Stimulated activated CD4-positive, alpha-beta T cell treated with anti-CD3 and anti-CD28 coated beads, Interleukin-4, amount 100 ng/mL, for 1 hour (primary cell): ENCODE results near the gene CALD1.

ENCODE experiments used
- DNase-seq: peaks from one replicate; pipeline ENCODE4 v3.0.0-alpha.2; 2020

CALD1 gene

DNA sequence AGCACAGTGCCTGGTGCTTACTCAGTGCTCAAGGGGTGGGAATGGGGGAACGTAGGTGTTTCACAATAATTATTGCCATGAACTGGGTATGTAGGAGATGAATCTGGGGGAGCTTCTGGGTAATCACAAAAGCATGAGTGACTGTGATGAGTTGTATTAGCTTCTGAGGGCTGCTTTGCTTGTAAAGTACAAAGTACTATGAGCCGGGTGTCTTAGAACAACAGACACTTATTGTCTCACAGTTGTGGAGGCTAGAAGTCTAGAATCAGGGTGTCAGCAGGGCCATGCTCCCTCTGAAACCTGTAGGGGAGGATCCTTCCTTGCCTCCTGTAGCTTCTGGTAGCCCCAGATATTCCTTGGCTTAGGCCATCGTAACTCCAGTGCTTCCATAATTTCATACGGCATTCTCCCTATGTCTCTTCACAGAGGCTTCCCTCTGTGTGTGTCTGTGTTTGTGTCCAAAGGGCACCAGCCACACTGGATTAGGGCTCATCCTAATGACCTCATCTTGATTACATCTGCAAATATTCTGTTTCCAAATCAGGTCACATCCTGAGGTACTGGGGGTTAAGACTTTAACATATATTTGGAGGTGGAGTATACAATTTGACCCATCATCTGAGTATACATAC is 122.1 kb downstream of the CALD1 start:
- DNase-seq = no peak

DNA sequence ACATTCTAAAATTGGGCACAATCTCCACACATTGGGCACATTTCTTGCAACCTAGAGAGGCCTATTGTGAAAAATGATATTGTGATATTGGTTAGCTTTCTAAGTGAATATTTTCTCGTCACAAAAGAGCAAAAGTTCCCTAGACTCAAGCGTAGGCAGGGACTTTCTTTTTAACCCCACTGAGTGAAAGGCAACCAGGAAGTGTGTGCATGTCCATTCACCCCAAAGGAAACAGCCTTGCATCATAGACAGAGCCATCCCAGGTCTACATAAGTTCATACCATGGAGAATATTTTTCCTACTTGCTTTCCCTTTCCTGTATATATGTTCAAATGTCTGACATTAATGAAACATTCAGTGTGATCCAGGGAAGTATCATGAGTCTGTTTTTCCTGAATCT is 122.6 kb downstream of the CALD1 start:
- DNase-seq = no peak

DNA sequence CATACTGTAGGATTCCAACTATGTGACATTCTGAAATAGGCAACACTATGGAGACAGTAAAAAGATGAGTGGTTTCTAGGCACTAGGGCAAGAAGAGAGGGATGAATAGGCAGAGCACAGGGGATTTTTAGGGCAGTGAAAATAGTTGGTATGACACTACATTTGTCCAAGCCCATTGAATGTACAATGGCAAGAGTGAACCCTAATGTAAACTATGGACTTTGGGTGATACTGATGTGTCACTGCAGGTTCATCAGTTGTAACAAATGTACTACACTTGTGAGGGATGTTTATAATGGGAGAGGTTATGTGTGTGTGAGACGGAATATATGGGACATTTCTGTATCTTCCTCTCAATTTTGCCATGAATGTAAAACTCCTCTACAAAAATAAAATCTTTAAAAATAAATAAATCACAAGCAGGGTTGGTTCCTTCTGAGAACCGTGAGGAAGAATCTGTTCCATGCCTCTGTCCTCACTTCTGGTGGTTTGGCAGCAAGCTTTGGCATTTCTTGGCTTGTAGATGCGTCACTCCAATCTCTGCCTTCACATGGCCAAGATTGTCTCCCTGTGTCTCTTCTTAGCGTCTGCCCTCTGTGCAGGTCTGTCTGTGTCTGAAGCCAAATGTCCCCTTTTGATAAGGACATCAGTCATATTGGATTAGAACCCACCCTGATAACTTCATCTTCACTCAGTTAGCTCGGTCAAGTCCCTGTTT is 123.8 kb downstream of the CALD1 start:
- no peak for DNase-seq

DNA sequence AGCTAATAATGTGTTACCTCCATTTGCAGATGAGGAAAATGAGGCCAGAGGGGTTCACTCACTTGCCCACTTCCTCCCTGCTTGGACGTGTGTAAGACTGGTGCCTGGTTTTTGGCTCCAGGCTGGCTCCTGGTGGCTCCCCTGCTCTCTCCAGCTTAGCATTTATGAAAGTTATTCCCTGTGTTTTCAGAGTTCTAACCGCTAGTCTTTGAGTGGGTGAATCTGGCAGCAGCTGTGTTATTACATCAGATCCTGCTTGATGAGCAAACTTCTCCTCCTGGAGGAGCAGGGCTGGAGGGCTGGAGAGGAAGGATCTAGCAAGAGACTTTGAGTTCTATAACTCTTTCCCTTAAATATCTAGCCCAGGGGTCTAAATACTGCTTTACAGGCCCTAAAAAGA is 125.9 kb downstream of the CALD1 start:
- no peak for DNase-seq

DNA sequence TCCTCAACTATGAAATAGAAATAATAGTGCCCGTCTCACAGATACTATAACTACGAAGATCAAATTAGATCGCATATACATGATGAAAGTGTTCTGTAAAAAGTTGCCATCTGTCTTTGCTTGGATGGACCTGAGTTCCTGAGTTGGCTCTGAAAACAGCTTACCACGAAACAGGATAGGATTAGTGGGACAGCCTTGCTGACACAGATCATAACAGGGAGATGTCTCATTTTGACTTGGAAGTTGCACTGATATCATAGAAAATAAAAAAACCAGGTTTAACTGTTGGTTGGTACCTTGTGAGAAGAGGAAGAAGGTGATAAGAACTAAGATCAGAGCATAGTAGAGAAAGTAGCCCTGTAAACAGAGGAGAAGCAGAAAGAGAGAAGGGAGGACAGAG is 127.6 kb downstream of the CALD1 start:
- DNase-seq = no peak

DNA sequence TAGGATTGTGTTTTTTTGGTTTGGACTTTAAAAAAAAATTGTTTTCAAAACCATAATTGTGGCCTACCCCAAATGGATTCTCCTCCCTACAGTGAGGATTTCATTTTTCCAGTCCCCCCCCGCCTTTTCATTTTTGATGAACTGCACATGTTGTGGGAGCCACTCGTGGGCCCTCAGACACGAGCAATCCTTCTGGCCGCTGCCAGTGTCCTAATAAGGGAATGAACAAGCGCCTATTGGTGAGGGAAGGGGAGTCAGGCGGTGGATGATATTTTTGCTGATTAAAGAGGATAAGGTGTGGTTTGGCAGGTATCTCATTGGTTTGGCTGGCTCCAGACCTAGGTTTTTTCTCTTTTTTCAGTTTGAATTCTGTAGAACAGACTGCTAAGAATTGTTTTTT is 128.2 kb downstream of the CALD1 start:
- DNase-seq = no peak

DNA sequence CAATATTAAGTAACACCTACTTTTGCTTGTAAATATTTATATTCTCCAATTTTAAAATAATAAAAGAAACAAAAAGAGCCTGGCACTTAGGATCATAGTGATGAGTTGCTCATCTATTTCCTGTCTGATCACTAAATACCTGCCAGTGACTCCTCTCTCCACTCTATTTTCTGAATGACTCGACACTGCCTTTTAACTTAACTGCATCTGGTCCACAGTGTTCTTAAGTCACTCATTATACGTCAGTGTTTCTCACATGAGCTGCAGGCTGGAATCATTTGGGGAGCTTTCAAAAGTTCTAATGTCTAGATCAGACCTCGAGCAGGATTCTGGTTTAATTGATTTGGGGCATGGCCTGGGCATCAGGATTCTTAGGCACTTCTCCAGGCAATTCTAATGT is 128.9 kb downstream of the CALD1 start:
- DNase-seq = no peak

DNA sequence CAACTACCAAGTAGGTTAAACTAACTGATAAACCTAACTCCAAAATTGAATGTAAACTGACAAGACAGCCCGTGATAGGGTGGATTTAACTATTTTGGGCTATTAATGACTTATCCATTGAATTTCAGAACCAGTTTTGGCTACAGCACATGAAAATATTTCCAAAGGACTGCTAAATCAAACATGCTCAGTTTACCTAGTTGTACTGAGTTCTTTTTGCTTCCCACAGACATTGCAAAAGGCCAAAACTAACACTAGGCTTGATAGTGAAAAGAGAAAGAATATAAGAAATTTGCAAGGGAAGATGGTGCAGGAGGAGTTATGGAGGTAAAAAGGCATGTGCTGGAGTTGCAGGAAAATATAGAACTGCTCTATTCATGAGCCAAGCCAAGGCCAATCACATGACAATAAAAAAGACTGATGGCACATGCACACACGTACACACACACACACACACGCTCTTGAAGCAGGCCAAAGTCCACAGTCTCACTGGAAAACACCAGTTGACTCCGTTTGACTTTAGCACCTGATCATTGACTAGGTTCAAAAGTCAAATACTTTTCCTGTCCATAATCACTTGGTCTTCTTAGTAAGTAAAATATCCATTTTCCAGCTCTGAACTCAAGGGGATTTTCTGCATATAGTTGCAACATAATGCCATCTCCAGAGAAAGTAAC is 130.9 kb downstream of the CALD1 start:
- no peak for DNase-seq

DNA sequence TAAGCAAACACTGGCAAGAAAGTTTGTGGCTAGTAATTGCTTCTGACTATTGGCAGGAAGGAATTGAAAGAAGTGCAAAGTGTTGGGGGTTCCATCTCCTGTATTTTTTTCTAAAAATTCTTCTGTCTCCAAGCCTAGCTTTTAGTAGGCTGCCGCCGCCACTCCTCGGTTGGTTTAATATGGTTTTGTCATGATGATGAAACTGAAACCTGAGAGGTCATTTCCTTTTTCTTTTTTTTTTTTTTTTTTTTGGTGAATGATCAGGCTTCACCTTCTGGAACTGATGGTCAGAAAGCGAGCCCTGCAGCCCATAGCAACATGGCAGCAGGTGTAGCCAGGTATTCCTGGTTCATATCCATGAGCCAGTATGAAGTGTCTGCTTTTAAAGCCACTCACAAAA is 131.5 kb downstream of the CALD1 start:
- no peak for DNase-seq

DNA sequence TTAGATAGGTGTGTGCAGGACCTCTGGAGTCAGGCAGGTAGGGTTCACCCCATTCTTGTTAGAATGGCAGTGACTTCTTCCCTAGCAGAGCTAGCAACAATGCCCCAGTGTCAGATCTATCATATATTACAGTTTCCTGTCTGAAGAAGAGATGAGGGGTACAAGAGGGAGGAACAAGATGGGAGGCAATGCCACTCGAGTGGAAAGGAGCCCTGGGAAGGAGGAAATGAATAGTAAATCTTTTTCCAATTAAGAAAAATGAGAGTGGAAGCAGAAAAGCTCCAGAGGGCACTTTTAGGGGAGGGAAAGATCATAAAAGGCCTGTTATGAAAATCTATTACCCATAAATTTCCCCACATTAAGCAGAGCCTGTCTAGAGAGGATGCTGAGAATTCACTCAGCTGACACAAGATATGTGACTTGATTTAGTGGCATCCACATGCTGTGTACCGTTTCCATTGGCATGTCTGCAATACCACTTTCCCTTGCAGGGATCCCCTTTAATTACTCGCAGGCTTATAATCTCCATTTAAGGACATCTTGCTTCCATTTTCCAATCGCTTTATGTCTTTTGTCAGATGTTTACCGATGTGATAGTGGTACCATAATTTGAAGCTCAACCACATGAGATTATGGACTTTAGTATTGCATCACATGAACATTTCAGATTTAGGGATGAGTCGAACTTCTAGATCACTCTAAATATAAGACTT is 136.9 kb downstream of the CALD1 start:
- DNase-seq = no peak

DNA sequence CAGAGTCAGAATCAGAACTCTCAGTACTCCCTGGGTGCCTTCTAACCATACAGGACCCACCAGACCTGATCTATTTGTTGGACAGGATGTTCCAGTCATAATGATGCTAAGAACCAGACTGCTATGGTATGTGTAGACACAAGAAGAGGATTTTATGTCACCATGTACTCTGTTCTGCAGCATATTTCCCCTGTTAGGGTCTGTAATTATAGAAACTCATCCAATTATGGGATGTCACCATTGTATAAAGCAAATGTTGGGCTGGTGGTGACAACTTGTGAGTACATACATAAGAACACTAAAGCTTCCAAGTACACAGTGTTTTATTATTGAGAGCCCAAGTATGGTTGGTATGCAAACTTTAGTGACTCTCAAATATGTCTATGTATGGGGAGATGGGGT is 139.8 kb downstream of the CALD1 start:
- no peak for DNase-seq

DNA sequence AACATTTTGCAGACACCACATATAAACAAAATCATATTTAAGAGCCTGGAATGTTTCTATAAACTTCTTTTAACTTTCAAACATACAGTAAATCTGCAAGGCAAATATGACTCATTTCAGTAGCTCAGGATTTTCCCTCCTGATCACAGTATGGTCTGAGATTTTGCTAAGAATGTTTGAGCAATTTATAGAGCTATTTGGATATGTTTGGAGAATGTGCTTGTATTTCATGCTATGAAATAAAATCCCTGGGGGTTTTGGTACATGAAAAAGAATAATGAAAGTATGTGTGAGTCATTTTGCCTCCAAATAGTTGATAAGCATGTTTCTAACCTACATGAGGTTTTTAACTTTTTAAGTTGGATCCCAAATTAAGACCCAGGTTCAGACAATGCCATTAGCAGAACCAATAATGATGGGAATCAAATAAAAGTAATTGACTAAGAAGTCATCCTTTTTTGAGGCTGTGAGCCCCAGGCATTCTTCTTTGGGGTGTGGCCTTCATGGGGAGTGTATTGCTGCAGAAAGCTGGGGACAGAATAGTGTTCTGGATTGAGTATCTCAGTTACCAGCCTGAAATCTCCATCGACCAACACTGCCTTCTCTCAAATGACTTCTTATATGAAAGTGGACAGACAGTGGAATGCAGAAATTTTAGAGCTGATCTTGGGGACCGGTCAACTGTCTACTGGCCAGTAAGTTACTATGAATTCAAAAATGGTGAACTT is 140.8 kb downstream of the CALD1 start:
- DNase-seq = no peak

DNA sequence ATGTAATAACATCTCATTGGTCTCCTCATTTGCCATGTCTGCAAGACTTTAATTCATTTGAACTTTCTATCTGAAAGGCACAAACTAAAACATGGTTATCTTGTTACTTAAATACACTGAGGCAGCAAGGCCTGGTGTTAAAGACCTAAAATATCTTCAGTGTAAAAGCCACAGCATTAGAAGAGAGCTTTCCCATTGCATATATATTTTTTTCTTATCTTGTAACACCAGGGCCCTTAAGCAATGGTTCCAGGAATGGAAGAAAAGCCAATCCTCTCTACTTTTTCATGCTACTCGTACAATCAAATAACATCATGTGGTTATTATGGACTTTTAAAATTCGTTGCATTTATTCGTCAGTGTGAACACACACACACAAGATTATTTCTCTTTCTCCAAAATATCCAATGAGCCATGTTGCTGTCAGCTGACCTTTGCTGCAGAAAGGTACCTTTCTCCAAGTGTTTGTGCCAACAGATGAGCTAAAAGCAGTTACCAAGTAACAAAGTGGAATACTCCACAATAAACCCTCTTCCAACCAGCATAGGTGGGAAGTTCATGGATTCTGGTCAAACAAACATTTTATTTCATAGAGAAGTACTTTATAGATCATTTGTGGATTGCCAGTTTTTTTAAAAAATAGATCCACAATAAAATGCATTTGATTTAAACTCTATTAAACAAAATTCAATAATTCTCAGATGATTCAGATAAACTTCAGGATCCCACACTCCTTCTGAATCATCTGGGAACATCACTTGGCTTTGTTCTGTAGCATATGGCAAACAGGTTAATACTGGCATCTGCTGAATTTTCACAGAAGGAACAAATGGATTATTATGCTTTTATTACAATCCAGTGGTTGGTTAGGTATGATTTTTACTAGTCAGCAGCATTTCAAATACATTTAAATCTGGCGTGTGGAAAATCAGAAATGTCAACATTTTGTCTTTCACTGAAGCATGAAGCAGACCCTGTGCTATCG is 143.6 kb downstream of the CALD1 start:
- no peak for DNase-seq

DNA sequence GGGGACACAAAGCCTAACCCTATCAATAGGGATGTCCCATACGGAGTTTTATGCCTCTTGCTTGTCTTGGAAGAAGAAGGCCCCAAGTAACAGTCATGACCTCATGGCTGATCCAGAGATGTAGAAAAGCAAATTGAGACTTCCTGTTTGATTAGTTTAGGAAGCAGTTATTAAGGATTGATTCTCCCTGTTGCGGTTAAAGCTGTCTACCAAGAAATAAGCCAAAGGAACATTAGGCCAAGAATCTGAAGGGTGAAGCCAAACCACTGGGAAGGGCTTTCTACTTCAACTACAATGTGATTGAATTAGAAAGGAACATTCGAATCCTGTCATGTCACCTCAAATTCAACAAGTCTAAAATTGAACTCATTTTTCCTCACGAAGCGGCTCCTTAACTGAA is 146.3 kb downstream of the CALD1 start:
- no peak for DNase-seq

DNA sequence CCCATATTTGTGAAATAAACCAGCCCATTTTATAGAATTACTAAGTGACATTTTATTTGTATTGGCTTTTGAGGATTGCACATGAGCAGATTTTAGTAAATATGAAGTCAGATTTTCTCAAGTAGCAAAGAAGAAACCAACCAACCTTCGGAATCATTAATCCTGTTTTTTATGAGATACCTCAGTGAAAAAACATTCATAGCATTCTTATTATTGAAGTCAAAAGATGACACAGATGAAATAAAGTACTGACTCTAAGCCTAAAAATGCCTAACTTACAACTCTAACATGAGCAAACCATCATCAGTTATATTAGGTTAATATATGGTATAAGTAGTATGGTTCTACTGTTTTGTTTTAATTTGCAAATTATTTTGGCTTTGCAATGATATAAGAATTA is 147.0 kb downstream of the CALD1 start:
- no peak for DNase-seq

DNA sequence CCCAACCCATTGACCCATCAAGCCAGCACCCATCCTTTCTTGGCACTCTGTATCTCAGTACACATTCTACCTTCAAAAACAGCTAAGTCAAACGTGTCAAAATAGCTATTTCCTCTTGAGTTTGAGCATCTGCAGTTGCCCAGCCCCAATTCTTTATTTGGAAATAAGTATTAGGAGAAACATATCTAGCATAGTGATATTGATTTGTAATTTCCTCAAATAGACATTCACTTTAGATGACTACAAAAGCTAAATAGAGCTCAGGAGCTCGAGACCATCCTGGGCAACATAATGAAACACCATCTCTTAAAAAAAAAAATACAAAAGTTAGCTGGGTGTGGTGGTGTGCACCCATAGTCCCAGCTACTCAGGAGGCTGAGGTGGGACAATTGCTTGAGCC is 147.6 kb downstream of the CALD1 start:
- no peak for DNase-seq

DNA sequence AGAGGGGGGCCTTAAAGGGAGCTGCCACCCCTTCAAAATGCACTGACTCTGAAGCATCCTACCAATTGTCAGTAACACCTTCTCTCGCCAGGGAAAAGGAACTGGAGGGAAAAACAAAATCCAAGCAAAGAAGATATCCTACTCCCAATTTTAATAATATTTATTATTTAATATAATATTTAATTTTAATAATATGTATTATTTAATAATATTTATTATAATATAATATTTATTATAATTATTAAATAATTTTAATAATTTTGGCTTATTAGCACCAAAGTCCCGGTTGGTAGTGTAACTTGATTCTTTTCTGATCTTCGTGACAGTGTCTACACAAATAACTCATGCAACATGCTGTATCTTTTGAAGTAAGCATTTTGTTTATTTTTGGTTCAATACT is 148.3 kb downstream of the CALD1 start:
- DNase-seq = no peak

DNA sequence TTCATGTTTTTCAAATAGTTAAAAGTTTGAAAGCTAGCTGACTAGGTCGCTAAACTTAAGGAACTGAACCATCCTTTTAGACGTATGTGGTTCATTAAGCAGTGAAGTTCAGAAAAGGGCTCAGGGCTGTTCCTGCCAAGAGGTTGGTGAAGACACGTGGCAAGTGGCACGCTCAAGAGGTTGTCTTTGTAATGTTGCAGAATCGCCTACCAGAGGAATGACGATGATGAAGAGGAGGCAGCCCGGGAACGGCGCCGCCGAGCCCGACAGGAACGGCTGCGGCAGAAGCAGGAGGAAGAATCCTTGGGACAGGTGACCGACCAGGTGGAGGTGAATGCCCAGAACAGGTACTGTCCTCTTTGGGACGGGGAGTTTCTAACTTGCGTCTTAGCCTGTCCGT is 149.1 kb downstream of the CALD1 start:
- DNase-seq = no peak

DNA sequence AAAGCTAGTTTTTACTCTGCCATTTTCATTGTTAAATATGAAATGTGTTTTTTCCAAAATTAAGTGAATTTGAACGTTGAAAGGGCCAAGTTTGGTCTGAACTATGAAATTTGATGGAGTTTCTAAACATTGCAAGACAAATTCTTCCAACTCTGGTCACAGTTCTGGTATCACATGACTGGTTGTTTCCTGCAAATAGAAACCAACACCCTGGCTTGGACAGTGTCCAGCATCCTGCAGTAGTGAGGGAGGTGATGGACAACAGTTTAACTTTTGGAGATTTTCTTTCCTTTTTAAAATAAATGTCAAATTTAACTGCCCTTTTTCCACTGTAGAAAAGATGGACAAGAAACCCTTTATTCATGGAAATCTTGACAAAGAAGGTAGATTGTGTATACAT is 152.1 kb downstream of the CALD1 start:
- no peak for DNase-seq

DNA sequence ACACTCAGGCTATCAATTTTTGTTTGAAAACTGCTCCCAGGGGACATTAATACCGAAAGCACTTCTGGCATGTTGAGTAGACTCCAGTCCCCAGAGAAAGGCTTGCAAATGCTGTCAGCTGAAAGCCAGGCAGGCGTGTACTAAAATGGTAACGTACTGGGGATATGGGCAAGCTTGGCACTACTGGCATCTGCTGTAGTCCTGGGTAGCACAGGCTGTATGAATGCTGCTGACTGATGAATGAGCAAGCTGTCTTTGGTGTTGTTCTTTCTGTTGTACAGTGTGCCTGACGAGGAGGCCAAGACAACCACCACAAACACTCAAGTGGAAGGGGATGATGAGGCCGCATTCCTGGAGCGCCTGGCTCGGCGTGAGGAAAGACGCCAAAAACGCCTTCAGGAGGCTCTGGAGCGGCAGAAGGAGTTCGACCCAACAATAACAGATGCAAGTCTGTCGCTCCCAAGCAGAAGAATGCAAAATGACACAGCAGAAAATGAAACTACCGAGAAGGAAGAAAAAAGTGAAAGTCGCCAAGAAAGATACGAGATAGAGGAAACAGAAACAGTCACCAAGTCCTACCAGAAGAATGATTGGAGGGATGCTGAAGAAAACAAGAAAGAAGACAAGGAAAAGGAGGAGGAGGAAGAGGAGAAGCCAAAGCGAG is 153.4 kb downstream of the CALD1 start:
- DNase-seq = no peak

DNA sequence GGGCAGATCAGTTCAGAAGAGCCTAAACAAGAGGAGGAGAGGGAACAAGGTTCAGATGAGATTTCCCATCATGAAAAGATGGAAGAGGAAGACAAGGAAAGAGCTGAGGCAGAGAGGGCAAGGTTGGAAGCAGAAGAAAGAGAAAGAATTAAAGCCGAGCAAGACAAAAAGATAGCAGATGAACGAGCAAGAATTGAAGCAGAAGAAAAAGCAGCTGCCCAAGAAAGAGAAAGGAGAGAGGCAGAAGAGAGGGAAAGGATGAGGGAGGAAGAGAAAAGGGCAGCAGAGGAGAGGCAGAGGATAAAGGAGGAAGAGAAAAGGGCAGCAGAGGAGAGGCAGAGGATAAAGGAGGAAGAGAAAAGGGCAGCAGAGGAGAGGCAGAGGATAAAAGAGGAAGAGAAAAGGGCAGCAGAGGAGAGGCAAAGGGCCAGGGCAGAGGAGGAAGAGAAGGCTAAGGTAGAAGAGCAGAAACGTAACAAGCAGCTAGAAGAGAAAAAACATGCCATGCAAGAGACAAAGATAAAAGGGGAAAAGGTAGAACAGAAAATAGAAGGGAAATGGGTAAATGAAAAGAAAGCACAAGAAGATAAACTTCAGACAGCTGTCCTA is 154.1 kb downstream of the CALD1 start:
- no peak for DNase-seq
